ENCODE measurements around the gene MRI1. TPM values are rescaled to one million over a fixed set of nuclear protein-coding genes. Genes with fewer than 3 reads are reported as not detected.

Gene MRI1
- total and polyA plus RNA-seq, 10 of the 15 experiments (the other 5 are each of a cell fraction or from before 2014, with no cell fraction given): 5.4 to 50.3 (median 28.3) TPM

DNA sequence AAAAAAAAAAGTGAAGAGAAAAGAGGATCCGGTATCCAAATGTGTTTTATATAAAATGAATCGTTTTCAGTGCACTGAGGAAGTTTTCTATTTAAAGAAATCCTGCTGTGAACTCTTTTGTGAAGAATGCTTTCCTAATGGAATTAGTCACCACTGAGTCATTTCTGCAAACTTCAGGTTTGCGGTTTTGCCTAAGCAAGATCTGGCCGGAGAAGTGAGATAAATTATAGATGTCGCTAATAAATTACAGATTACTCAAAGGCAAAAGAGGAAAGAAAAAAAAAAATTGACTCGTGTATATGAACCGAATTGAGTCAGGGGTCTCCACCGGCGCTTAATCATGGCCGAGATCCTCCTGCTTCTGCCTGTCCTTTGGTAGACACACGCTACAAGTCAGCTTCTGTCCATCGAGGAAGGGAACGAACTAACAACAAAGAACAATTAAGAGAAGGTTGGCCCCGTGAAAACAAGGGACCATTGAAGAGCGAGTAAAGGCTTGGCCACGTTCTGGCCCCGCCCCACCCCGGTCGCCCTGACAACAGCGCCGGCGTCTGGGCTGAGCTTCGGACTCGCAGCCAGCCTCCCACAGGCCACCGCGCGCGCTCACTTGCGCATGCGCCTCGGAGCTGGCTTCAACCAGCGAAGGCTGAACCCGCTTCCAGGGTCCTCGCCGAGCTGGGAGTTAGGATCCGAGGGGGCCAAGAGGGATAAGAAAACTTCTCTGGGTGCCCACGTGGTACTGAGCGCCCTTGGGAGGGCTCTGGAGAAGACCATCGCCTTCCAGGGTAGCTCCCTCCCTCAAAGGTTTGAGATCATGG lies 33.0 kb upstream of the MRI1 start (continued):
- TF ChIP-seq, protein P1, sequence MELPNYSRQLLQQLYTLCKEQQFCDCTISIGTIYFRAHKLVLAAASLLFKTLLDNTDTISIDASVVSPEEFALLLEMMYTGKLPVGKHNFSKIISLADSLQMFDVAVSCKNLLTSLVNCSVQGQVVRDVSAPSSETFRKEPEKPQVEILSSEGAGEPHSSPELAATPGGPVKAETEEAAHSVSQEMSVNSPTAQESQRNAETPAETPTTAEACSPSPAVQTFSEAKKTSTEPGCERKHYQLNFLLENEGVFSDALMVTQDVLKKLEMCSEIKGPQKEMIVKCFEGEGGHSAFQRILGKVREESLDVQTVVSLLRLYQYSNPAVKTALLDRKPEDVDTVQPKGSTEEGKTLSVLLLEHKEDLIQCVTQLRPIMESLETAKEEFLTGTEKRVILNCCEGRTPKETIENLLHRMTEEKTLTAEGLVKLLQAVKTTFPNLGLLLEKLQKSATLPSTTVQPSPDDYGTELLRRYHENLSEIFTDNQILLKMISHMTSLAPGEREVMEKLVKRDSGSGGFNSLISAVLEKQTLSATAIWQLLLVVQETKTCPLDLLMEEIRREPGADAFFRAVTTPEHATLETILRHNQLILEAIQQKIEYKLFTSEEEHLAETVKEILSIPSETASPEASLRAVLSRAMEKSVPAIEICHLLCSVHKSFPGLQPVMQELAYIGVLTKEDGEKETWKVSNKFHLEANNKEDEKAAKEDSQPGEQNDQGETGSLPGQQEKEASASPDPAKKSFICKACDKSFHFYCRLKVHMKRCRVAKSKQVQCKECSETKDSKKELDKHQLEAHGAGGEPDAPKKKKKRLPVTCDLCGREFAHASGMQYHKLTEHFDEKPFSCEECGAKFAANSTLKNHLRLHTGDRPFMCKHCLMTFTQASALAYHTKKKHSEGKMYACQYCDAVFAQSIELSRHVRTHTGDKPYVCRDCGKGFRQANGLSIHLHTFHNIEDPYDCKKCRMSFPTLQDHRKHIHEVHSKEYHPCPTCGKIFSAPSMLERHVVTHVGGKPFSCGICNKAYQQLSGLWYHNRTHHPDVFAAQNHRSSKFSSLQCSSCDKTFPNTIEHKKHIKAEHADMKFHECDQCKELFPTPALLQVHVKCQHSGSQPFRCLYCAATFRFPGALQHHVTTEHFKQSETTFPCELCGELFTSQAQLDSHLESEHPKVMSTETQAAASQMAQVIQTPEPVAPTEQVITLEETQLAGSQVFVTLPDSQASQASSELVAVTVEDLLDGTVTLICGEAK (IDR thresholded peaks at IDR 0.05; ENCODE audit: borderline replicate concordance): peak; percentile 51; the same call in 1 of the 2 replicates
- TF ChIP-seq, protein P2, sequence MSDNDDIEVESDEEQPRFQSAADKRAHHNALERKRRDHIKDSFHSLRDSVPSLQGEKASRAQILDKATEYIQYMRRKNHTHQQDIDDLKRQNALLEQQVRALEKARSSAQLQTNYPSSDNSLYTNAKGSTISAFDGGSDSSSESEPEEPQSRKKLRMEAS (IDR thresholded peaks at IDR 0.05; ENCODE audit: low read depth, low read length): no peak; the same call in 1 of the 2 replicates
- peak; percentile 82 for TF ChIP-seq JUND (IDR thresholded peaks at IDR 0.05; ENCODE audit: low read depth, low read length)
- TF ChIP-seq GATAD2B (conservative IDR thresholded peaks at IDR 0.05; ENCODE audit: low read depth): peak; percentile 47
- TF ChIP-seq, protein P3, sequence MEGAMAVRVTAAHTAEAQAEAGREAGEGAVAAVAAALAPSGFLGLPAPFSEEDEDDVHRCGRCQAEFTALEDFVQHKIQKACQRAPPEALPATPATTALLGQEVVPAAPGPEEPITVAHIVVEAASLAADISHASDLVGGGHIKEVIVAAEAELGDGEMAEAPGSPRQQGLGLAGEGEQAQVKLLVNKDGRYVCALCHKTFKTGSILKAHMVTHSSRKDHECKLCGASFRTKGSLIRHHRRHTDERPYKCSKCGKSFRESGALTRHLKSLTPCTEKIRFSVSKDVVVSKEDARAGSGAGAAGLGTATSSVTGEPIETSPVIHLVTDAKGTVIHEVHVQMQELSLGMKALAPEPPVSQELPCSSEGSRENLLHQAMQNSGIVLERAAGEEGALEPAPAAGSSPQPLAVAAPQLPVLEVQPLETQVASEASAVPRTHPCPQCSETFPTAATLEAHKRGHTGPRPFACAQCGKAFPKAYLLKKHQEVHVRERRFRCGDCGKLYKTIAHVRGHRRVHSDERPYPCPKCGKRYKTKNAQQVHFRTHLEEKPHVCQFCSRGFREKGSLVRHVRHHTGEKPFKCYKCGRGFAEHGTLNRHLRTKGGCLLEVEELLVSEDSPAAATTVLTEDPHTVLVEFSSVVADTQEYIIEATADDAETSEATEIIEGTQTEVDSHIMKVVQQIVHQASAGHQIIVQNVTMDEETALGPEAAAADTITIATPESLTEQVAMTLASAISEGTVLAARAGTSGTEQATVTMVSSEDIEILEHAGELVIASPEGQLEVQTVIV (IDR thresholded peaks at IDR 0.05; ENCODE audit: borderline replicate concordance, partially characterized antibody): no peak
- TF ChIP-seq, protein P4, sequence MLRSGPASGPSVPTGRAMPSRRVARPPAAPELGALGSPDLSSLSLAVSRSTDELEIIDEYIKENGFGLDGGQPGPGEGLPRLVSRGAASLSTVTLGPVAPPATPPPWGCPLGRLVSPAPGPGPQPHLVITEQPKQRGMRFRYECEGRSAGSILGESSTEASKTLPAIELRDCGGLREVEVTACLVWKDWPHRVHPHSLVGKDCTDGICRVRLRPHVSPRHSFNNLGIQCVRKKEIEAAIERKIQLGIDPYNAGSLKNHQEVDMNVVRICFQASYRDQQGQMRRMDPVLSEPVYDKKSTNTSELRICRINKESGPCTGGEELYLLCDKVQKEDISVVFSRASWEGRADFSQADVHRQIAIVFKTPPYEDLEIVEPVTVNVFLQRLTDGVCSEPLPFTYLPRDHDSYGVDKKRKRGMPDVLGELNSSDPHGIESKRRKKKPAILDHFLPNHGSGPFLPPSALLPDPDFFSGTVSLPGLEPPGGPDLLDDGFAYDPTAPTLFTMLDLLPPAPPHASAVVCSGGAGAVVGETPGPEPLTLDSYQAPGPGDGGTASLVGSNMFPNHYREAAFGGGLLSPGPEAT (IDR thresholded peaks at IDR 0.05; ENCODE audit: low read depth): peak; percentile 63
- peak; percentile 58; the same call in 1 of the 2 replicates for TF ChIP-seq RB1 (IDR thresholded peaks at IDR 0.05; ENCODE audit: borderline replicate concordance)
- peak; percentile 96 for TF ChIP-seq EED (IDR thresholded peaks at IDR 0.05; ENCODE audit: low read depth)
- TF ChIP-seq ZNF384 (IDR thresholded peaks at IDR 0.05; ENCODE audit: borderline replicate concordance, low read depth, low read length): no peak
- no peak for TF ChIP-seq CHD4 (IDR thresholded peaks at IDR 0.05)
- no peak for TF ChIP-seq SUPT20H (IDR thresholded peaks at IDR 0.05; ENCODE audit: borderline replicate concordance, control insufficient read depth, low read depth, low read length)
